PFSK-1 (cell line): Measurements from ENCODE around the gene ALKAL2.

Experiments
- POLR2AphosphoS5 ChIP-seq: IDR thresholded peaks from 2 replicates; pipeline ENCODE4 v1.6.1; 2012; ENCODE audit warnings: low read depth, mild to moderate bottlenecking, control low read depth, low read length, moderate library complexity
- REST ChIP-seq, 2 experiments: IDR thresholded peaks; 2 replicates each; pipeline versions ENCODE4 v1.6.1 to v1.8.0; 2011 to 2012; ENCODE audit warnings: low read depth in 2 of 2, low read length in 2 of 2, control low read depth in 1 of 2, inconsistent platforms in 1 of 2, mild to moderate bottlenecking in 1 of 2, moderate library complexity in 1 of 2; ENCODE audit not compliant: insufficient read depth in 1 of 2

GRCh38 chr2:309148-309953 lies 21.5 kb upstream of the ALKAL2 start:
- TF ChIP-seq POLR2AphosphoS5 (no peak), REST (IDR thresholded peaks at IDR 0.05; ENCODE audit: insufficient read depth in 1 of 2, low read depth in 2 of 2, low read length in 2 of 2) (no peak)
